HepG2 (cell line): ENCODE data around the gene COL26A1. TPM values are rescaled to one million over a fixed set of nuclear protein-coding genes. Genes with fewer than 3 reads are reported as not detected.

Experiments
- DMAP1 ChIP-seq: IDR thresholded peaks from 2 replicates; pipeline ENCODE4 v1.6.1; 2016
- ELF3 ChIP-seq: IDR thresholded peaks from 2 replicates; pipeline ENCODE4 v1.6.1; 2016; ENCODE audit warnings: missing genetic modification reagents, missing compliant biosample characterization
- KMT2A ChIP-seq: sonication (generic); formaldehyde crosslinking; IDR thresholded peaks from 2 replicates; pipeline ENCODE4 v1.4.0; 2020; ENCODE audit warnings: missing genetic modification reagents
- MEIS1 ChIP-seq: sonication (generic); formaldehyde crosslinking; IDR thresholded peaks from 2 replicates; pipeline ENCODE4 v1.9.0; 2021; ENCODE audit warnings: mild to moderate bottlenecking, missing genetic modification reagents, moderate library complexity, borderline replicate concordance
- NR2C2 ChIP-seq: sonication (generic); formaldehyde crosslinking; IDR thresholded peaks from 2 replicates; pipeline ENCODE4 v1.4.0; 2020; ENCODE audit warnings: missing genetic modification reagents, mild to moderate bottlenecking, moderate library complexity, borderline replicate concordance
- SOX13 ChIP-seq, 3 experiments: fragments of 450-650 bp in 1 of 3; sonication (generic) in 1 of 3; formaldehyde crosslinking in 1 of 3; IDR thresholded peaks in 2 of 3; conservative IDR thresholded peaks in 1 of 3; 2 replicates each; pipeline versions ENCODE4 v1.5.0 to v1.6.1; 2016 to 2020; ENCODE audit warnings: antibody characterized with exemption in 1 of 3, mild to moderate bottlenecking in 1 of 3, missing compliant biosample characterization in 1 of 3, missing genetic modification reagents in 1 of 3, moderate library complexity in 1 of 3
- SP1 ChIP-seq, 2 experiments: fragments of 450-650 bp in 1 of 2; sonication (generic) in 1 of 2; formaldehyde crosslinking in 1 of 2; IDR thresholded peaks; 2 replicates each; pipeline versions ENCODE4 v1.4.0 to v1.6.1; 2016 to 2020; ENCODE audit warnings: missing genetic modification reagents in 1 of 2
- SRF ChIP-seq: IDR thresholded peaks from 2 replicates; pipeline ENCODE4 v1.6.1; 2011; ENCODE audit warnings: mild to moderate bottlenecking, low read depth, low read length, moderate library complexity
- STAG1 ChIP-seq: sonication (generic); formaldehyde crosslinking; IDR thresholded peaks from 2 replicates; pipeline ENCODE4 v1.4.0; 2020; ENCODE audit warnings: missing genetic modification reagents
- TCF12 ChIP-seq, 2 experiments: fragments of 450-650 bp in 1 of 2; sonication (generic) in 1 of 2; formaldehyde crosslinking in 1 of 2; IDR thresholded peaks; 2 replicates each; pipeline versions ENCODE4 v1.6.1 to v1.8.0; 2017 to 2022; ENCODE audit warnings: antibody characterized with exemption in 1 of 2, mild to moderate bottlenecking in 1 of 2, missing genetic modification reagents in 1 of 2, moderate library complexity in 1 of 2
- ZNF383 ChIP-seq: sonication (generic); formaldehyde crosslinking; IDR thresholded peaks from 2 replicates; pipeline ENCODE4 v1.4.0; 2020; ENCODE audit warnings: missing genetic modification reagents, mild to moderate bottlenecking, borderline replicate concordance
- polyA plus RNA-seq, 8 experiments: library from polyadenylated mRNA; depleted of rRNA in 3 of 8; stranded (reverse) in 7 of 8; unstranded in 1 of 8; fragments of >200 nt; fragmentation: Illumina TruSeq in 4 of 8; extraction: Trizol in 4 of 8; gene quantifications; 2 replicates each; pipeline versions ENCODE4 v1.2.1 to v1.2.3, GENCODE V29; 2011 to 2016; ENCODE audit warnings: low read depth in 4 of 8, missing spikeins in 1 of 8, mixed read lengths in 1 of 8; ENCODE audit not compliant: insufficient read depth in 1 of 8
- total RNA-seq, 5 experiments: library from RNA; depleted of rRNA; stranded (reverse); fragments of >200 nt; fragmentation: Illumina TruSeq; extraction: Trizol; gene quantifications; 2 replicates each; pipeline ENCODE4 v1.2.3, GENCODE V29; 2016; ENCODE audit warnings: low read depth in 1 of 5
- TF ChIP-seq, protein P1 (sequence below): IDR thresholded peaks from 2 replicates; pipeline ENCODE4 v1.6.1; 2016; ENCODE audit warnings: missing biosample characterization, missing genetic modification reagents, low read depth
- TF ChIP-seq, protein P2 (sequence below): sonication (generic); formaldehyde crosslinking; IDR thresholded peaks from 2 replicates; pipeline ENCODE4 v1.4.0; 2020; ENCODE audit warnings: mild to moderate bottlenecking, missing genetic modification reagents
- TF ChIP-seq, protein P3 (sequence below): sonication (generic); formaldehyde crosslinking; IDR thresholded peaks from 2 replicates; pipeline ENCODE4 v1.4.0; 2020; ENCODE audit warnings: missing genetic modification reagents

COL26A1 gene
- total and polyA plus RNA-seq, 2 of the 13 experiments (the other 11 are each of a cell fraction or from before 2014, with no cell fraction given): 7.8 to 9.2 TPM

DNA sequence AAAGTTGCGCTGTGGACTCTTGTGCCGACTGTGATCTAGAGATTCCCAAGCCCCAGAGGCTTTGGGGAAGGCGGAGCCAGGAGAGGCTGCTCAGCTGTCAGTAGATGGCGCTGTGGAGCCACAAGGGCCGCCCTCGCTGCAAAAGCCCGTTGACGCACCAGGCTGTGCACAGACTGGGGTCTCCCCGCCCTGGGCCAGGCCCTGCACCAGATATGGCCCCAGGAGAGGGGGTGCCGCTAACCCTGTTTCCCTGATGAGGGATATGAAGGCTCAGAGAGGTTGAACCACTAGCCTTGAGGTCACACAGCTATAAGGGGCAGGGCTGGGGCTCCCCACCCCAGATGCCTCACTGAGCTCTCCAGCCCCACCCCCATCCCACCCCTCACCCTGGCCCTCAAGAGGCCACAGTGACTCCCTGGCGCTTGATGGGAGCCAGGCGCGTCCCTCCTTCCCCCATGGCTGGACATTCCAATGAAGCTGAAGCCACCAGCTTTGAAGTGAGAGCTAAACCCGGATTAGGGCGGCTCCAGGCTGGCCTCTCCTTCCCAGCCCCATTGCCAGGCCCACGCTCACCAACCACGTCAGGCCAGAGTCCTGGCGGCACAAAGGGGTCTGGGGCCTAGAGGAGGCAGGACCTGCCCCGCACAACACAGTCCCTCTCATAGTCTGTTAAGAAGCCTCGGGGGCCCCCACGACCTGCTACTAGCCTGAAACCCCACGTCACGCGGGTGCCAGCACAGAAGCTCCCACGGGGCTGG, 240.0 kb downstream of the COL26A1 start (continued):
- TF ChIP-seq MEIS1 (CRISPR knock-in tag): no peak
- TF ChIP-seq ZNF383 (CRISPR knock-in tag): no peak
- no peak for TF ChIP-seq NR2C2 (CRISPR knock-in tag)
- TF ChIP-seq, protein P1, sequence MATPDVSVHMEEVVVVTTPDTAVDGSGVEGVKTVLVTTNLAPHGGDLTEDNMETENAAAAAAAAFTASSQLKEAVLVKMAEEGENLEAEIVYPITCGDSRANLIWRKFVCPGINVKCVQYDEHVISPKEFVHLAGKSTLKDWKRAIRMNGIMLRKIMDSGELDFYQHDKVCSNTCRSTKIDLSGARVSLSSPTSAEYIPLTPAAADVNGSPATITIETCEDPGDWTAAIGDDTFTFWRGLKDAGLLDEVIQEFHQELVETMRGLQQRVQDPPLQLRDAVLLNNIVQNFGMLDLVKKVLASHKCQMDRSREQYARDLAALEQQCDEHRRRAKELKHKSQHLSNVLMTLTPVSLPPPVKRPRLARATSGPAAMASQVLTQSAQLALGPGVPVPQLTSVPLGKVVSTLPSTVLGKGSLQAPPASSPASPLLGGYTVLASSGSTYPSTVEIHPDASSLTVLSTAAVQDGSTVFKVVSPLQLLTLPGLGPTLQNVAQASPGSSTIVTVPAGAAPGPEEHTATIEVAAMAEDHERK (CRISPR knock-in tag): no peak
- TF ChIP-seq, protein P2, sequence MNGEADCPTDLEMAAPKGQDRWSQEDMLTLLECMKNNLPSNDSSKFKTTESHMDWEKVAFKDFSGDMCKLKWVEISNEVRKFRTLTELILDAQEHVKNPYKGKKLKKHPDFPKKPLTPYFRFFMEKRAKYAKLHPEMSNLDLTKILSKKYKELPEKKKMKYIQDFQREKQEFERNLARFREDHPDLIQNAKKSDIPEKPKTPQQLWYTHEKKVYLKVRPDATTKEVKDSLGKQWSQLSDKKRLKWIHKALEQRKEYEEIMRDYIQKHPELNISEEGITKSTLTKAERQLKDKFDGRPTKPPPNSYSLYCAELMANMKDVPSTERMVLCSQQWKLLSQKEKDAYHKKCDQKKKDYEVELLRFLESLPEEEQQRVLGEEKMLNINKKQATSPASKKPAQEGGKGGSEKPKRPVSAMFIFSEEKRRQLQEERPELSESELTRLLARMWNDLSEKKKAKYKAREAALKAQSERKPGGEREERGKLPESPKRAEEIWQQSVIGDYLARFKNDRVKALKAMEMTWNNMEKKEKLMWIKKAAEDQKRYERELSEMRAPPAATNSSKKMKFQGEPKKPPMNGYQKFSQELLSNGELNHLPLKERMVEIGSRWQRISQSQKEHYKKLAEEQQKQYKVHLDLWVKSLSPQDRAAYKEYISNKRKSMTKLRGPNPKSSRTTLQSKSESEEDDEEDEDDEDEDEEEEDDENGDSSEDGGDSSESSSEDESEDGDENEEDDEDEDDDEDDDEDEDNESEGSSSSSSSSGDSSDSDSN (CRISPR knock-in tag): no peak
- TF ChIP-seq TCF12 (IDR thresholded peaks at IDR 0.05): no peak
- no peak for TF ChIP-seq TCF12 (CRISPR knock-in tag; IDR thresholded peaks at IDR 0.05)
- TF ChIP-seq KMT2A (CRISPR knock-in tag): 0 out of 2 replicates have a peak, but pooled peaks have one; percentile 34
- TF ChIP-seq ELF3: peak; percentile 16; the same call in 1 of the 2 replicates
- TF ChIP-seq SRF: no peak
- peak; percentile 86 for TF ChIP-seq STAG1 (CRISPR knock-in tag)
- no peak for TF ChIP-seq DMAP1
- TF ChIP-seq, protein P3, sequence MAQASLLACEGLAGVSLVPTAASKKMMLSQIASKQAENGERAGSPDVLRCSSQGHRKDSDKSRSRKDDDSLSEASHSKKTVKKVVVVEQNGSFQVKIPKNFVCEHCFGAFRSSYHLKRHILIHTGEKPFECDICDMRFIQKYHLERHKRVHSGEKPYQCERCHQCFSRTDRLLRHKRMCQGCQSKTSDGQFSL: no peak
- TF ChIP-seq SP1 (IDR thresholded peaks at IDR 0.05): no peak
- TF ChIP-seq SP1 (CRISPR knock-in tag; IDR thresholded peaks at IDR 0.05): peak; percentile 57; the same call in 1 of the 2 replicates
- no peak for TF ChIP-seq SOX13 (IDR thresholded peaks at IDR 0.05)
- TF ChIP-seq SOX13 (CRISPR knock-in tag; conservative IDR thresholded peaks at IDR 0.05 in 1 of 2, IDR thresholded peaks at IDR 0.05 in 1 of 2): no peak
